Measurements from ENCODE around the gene ANTKMT.

GRCh38 chr16:676565-676902 is 44.4 kb upstream of the ANTKMT start:
- TF ChIP-seq CTCF (IDR thresholded peaks at IDR 0.05) (no peak), POLR2AphosphoS5 (IDR thresholded peaks at IDR 0.05; ENCODE audit: low read depth, low read length) (no peak), TCF7L2 (IDR thresholded peaks at IDR 0.05; ENCODE audit: low read depth, low read length) (no peak), SIN3A (IDR thresholded peaks at IDR 0.05; ENCODE audit: borderline replicate concordance, insufficient read depth, low read depth, low read length) (no peak), REST (IDR thresholded peaks at IDR 0.05; ENCODE audit: insufficient read depth in 1 of 2, low read depth in 2 of 2, low read length in 1 of 2) (no peak)

All from Panc1 (cell line).